Aorta (tissue), 5 donors: Measurements from ENCODE around the gene SLC2A1. TPM values are rescaled to one million over a fixed set of nuclear protein-coding genes. Genes with fewer than 3 reads are reported as not detected.

Source experiments
- ATAC-seq: fragments of 200-7000 bp; cut with Tn5 transposase; one replicate; pipeline ENCODE4 v1.9.1; 2022; ENCODE audit warnings: moderate library complexity; ENCODE audit not compliant: low FRiP score
- DNase-seq, 2 donors: peaks; one replicate each; pipeline ENCODE4 v3.0.0-alpha.2; 2020
- H3K27ac ChIP-seq, 2 donors: one replicate each; pipeline ENCODE4 v1.5.1; 2013; ENCODE audit warnings: low read length in 2 of 2, mild to moderate bottlenecking in 2 of 2, moderate library complexity in 2 of 2, control low read depth in 1 of 2, inconsistent platforms in 1 of 2, low read depth in 1 of 2
- H3K27me3 ChIP-seq, 2 donors: one replicate each; pipeline ENCODE4 v1.6.1; 2013; ENCODE audit warnings: control low read depth in 1 of 2, low read length in 1 of 2, mild to moderate bottlenecking in 1 of 2, moderate library complexity in 1 of 2; ENCODE audit not compliant: insufficient read depth in 2 of 2, control insufficient read depth in 1 of 2
- H3K36me3 ChIP-seq, 2 donors: one replicate each; pipeline ENCODE4 v1.6.1; 2013; ENCODE audit warnings: control low read depth in 1 of 2, low read length in 1 of 2, mild to moderate bottlenecking in 1 of 2; ENCODE audit not compliant: insufficient read depth in 2 of 2, control insufficient read depth in 1 of 2
- H3K4me1 ChIP-seq, 2 donors: one replicate each; pipeline ENCODE4 v1.6.1; 2013; ENCODE audit warnings: low read length in 2 of 2, control low read depth in 1 of 2, mild to moderate bottlenecking in 1 of 2, moderate library complexity in 1 of 2; ENCODE audit not compliant: insufficient read depth in 2 of 2, control insufficient read depth in 1 of 2
- H3K4me3 ChIP-seq, 2 donors: one replicate each; pipeline ENCODE4 v1.5.1; 2013; ENCODE audit warnings: low read length in 2 of 2, control low read depth in 1 of 2, mild to moderate bottlenecking in 1 of 2
- H3K9me3 ChIP-seq: one replicate; pipeline ENCODE4 v1.6.1; 2013; ENCODE audit warnings: mild to moderate bottlenecking, low read length; ENCODE audit not compliant: control insufficient read depth
- WGBS, 2 donors: extraction: QIAGEN DNeasy Blood & Tissue Kit; methylation state at CpG; one replicate each; pipeline ENCODE4 v1.1.7; 2013; 5-methylcytosine and 5-hydroxymethylcytosine counted together
- intact Hi-C, 2 donors: fragments of 100-400 bp; cut with DNase I; formaldehyde crosslinking; loops; one replicate each; pipeline versions ENCODE4 v1.14.2 to v1.15.0; 2022
- polyA plus RNA-seq, 2 donors: library from polyadenylated mRNA; stranded (reverse); fragments of 200-250 nt; gene quantifications; one replicate each; pipeline ENCODE4 v1.2.3, GENCODE V29; 2013
- total RNA-seq, 2 donors: library from RNA; stranded (reverse); fragmentation: NEBNext Ultra II Directional; extraction: Animal tissue kit (Norgen Biotek cat#: 25700); gene quantifications; one replicate each; pipeline ENCODE4 v1.2.1, GENCODE V29; 2021
- donor health status: healthy with polysubstance abuse.
- donor health status: Bipolar disorder and iron deficiency.
- donor health status: DM: no; HTN: no; CAD: no.
- donor health status: DM: no; HTN: no; CAD: no.
- donor health status: DM: yes; HTN: yes; CAD: no.

Gene SLC2A1
- total and polyA plus RNA-seq, 4 donors: 6.4 to 124 (median 49.6) TPM

DNA sequence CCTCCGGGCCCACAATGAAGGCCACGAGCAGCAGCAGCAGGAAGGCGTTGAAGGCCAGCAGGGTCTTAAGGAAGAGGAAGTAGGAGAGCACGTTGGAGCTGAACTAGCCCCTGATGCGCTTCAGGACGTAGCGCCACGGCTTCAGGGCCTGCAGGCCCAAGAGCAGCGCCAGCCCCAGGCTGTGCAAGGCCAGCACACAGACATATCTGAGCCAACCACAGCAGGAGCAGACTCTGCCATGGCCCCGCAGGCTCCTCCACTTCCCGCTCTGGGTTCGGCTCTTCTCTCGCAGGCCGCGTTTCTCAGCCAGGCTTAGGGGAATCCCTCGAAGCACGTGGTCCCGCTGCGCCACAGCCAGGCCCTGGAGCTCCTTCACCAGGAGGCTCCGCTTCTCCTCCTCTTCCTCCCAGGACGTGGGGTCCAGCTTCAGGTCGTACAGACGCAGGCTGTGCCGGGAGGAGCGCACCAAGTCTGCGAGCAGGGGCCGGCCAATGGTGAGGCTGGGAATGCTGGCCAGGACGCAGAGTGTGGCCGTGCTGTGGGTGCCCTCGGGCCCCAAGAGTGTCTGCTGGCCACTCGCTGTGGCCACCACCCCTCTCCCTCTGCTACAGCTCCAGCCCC is 70.5 kb downstream of the SLC2A1 start:
- Histone ChIP-seq H3K4me1 (no peaks in the 10 kb centered on the region), H3K36me3 (no peaks in the 10 kb centered on the region), H3K9me3 (no peaks in the 10 kb centered on the region), H3K27me3 (no peaks in the 10 kb centered on the region), H3K27ac (no peak overlapping the region), H3K4me3 (no peak overlapping the region)
- DNase-seq (no peak), ATAC-seq (no peak)
- intact Hi-C loops: no loop called here
- 85 to 89% methylated on average over 31 of the region's 31 CpGs for WGBS, 2 donors

DNA sequence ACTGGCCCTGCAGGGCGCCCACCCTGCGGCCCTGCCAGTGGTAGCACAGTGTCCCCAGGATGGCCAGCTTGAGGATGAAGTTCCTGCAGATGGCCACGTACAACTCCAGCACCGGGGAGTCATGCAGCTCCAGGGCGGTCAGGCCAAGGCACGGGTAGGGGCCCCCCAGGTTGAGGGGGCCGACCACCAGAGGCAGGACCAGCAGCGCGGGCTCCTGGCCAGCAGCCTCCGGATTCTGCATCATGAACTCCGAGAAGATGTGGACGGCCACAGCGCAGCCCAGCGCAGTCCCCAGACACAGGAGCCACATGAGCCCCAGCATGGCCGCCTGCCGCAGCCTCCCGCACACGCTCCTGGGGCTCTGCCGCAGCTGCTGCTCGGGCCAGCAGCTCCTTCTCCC is 71.3 kb downstream of the SLC2A1 start:
- Histone ChIP-seq H3K27ac (no peak overlapping the region), H3K4me3 (no peak overlapping the region), H3K27me3 (no peaks in the 10 kb centered on the region), H3K4me1 (no peaks in the 10 kb centered on the region), H3K9me3 (no peaks in the 10 kb centered on the region), H3K36me3 (no peaks in the 10 kb centered on the region)
- intact Hi-C loops: no loop called here
- ATAC-seq: no peak
- DNase-seq: no peak
- 94 to 96% methylated on average over 20 of the region's 20 CpGs for WGBS, 2 donors

DNA sequence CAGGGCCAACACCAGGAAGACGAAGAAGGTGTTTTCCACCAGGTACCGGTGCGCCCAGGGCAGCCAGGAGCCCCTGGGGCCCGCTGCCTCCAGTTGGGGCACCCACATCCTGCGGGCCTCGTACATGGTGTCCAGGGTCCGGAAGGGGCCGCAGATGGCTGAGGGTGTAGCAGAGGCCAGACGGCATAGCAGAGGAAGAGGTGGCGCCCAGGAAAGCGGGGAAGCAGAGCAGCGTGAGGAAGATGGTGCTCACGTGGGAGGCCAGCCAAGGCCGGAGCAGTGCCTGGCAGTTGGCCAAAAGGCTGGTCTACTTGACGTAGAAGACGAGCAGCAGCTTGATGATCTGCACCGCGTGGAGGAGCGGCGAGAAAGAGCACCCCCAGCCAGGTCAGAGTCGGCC is 71.9 kb downstream of the SLC2A1 start:
- 78 to 80% methylated on average over 18 to 21 of the region's 21 CpGs for WGBS, 2 donors

DNA sequence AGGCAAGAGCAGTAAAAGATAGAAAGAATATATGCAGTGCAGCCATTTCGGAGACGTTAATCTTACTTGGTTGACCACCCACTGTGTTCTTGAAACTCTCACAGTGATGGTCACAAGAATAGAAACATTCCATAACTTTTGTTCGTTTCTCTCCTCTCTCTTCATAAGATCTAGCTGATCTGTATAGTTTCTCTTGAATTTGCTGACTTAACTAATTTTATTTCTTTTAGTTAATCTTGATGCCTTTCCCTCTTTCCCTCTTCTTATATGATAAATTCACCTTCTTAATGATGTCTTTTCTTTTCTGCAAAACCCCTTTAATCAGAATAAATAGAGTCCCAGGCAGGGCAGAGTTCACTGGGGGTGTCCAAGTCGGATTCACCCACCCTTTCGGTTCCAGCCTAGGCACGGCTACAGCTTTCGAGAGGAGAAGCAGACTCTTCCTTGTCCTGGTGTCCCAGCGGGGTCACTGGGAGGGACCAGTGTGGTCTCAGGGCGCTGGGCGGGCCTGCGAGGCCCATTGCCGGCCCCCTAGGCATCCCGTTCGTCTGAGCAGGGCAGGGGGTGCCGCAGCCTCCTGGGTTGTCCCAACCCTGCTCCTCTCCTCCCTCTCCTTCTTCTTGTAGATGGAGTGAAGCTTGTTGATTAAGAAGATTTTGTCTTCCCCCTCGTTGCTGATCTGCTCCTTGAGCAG is 72.5 kb downstream of the SLC2A1 start:
- H3K27me3 ChIP-seq: no peaks in the 10 kb centered on the region
- H3K9me3 ChIP-seq: no peaks in the 10 kb centered on the region
- no peaks in the 10 kb centered on the region for H3K36me3 ChIP-seq
- no peak overlapping the region for H3K4me3 ChIP-seq
- no peak for DNase-seq
- no peaks in the 10 kb centered on the region for H3K4me1 ChIP-seq
- intact Hi-C loops: no loop called here
- 78 to 79% methylated on average over 16 of the region's 16 CpGs for WGBS, 2 donors
- no peak for ATAC-seq
- no peak overlapping the region for H3K27ac ChIP-seq

More for the DNA sequence above, 71.9 kb downstream of the SLC2A1 start:
- Histone ChIP-seq H3K9me3 (no peaks in the 10 kb centered on the region), H3K4me3 (no peak overlapping the region), H3K27ac (no peak overlapping the region), H3K4me1 (no peaks in the 10 kb centered on the region), H3K36me3 (no peaks in the 10 kb centered on the region), H3K27me3 (no peaks in the 10 kb centered on the region)
- intact Hi-C loops: no loop called here
- no peak for DNase-seq
- ATAC-seq: no peak

DNA sequence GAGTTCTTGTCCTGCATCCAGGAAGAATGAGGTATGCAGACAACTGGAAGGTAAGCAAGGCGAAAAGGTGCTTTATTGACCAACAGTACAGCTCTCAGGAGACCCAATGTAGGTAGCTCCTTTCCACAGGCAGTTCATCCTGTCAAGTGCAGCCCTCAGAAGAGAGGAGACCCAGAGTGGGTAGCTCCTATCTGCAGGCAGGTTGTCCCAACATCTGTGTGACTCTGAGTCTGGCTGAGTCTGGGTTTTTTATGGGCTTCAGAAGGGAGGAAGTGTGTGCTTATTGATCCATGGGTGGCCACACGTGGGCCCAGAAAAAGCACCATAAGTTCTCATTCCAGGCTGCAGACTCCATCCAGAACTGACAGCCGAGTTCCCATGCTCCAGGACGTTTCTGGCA is 78.3 kb downstream of the SLC2A1 start:
- intact Hi-C loops: no loop called here
- ATAC-seq: no peak

DNA sequence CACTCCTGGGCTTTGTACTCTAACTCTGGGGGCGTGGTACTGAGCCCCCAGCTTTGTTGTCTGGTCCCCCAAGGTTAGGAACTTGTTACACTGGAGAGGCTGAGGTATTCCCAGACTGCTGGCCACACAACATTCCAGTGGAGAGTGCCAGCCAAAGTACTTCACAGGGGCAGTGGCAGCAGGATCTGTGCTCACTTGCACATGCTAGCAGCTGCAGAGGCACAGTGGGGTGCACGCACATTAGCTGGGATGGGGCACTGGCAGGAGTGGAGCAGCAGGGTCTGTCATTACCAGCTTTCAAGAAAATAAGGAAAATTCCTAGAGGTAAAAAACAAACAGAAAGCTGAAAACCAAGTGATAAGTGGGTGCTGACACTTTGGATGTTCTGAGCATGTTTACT is 81.3 kb downstream of the SLC2A1 start:
- Histone ChIP-seq H3K9me3 (no peaks in the 10 kb centered on the region), H3K27ac (no peak overlapping the region), H3K4me3 (no peak overlapping the region), H3K4me1 (no peaks in the 10 kb centered on the region), H3K36me3 (no peaks in the 10 kb centered on the region), H3K27me3 (no peaks in the 10 kb centered on the region)
- ATAC-seq (no peak), DNase-seq (no peak)
- intact Hi-C loops: no loop called here
- 35 to 37% methylated on average over 2 of the region's 2 CpGs for WGBS, 2 donors

More for the DNA sequence above, 78.3 kb downstream of the SLC2A1 start:
- Histone ChIP-seq H3K36me3 (no peaks in the 10 kb centered on the region), H3K9me3 (no peaks in the 10 kb centered on the region), H3K4me1 (no peaks in the 10 kb centered on the region), H3K27ac (no peak overlapping the region), H3K27me3 (no peaks in the 10 kb centered on the region), H3K4me3 (no peak overlapping the region)
- DNase-seq: no peak
- WGBS, 2 donors: 66 to 68% methylated on average over 4 of the region's 4 CpGs

DNA sequence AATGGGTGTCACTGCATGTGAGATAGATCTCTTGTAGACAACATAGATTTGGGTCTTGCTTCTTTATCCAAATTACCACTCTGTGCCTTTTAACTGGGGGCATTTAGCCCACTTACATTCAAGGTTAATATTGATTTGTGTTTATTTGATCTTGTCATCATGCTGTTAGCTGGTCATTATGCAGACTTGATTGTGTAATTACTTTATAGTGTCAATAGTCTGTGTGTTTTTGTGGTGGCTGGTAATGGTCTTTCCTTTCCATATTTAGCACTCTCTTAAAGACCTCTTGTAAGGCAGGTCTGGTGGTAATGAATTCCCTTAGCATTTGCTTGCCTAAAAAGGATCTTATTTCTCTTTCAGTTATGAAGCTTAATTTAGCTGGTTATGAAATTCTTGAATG is 82.7 kb downstream of the SLC2A1 start:
- no peak for ATAC-seq
- DNase-seq: no peak
- no peak overlapping the region for H3K27ac ChIP-seq
- H3K4me3 ChIP-seq: no peak overlapping the region
- no peaks in the 10 kb centered on the region for H3K36me3 ChIP-seq
- no peaks in the 10 kb centered on the region for H3K27me3 ChIP-seq
- intact Hi-C loops: no loop called here
- H3K9me3 ChIP-seq: no peaks in the 10 kb centered on the region
- H3K4me1 ChIP-seq: no peaks in the 10 kb centered on the region
